NCI-H1694 treated with DMSO at 0.1 percent for 48 hours (cell line): Measurements from ENCODE around the gene INVS.

Experiments
- DNase-seq: peaks from one replicate; lab custom pipeline; 2025; lab: John Stamatoyannopoulos, UW

INVS gene

GRCh38 chr9:100281676-100282387, 182.8 kb downstream of the INVS start:
- no peak for DNase-seq

GRCh38 chr9:100282388-100282719, 183.3 kb downstream of the INVS start:
- no peak for DNase-seq

- DNase-seq, result no peak
Measured at GRCh38 chr9:100284247-100284646, 185.2 kb downstream of the INVS start.

GRCh38 chr9:100285080-100285479, 186.0 kb downstream of the INVS start:
- DNase-seq, result no peak

GRCh38 chr9:100285601-100286000, 186.6 kb downstream of the INVS start:
- DNase-seq, result no peak

GRCh38 chr9:100286257-100286656, 187.2 kb downstream of the INVS start:
- no peak for DNase-seq

GRCh38 chr9:100287186-100287585, 188.1 kb downstream of the INVS start:
- DNase-seq, result no peak

GRCh38 chr9:100290714-100291113, 191.7 kb downstream of the INVS start:
- DNase-seq, result no peak

GRCh38 chr9:100292414-100292813, 193.4 kb downstream of the INVS start:
- no peak for DNase-seq

- DNase-seq, result no peak
Measured at GRCh38 chr9:100294341-100294740, 195.3 kb downstream of the INVS start.

- DNase-seq, result no peak
Measured at GRCh38 chr9:100294806-100295205, 195.8 kb downstream of the INVS start.

- DNase-seq, result no peak
Measured at GRCh38 chr9:100295240-100295639, 196.2 kb downstream of the INVS start.

- no peak for DNase-seq
Measured at GRCh38 chr9:100296407-100296806, 197.4 kb downstream of the INVS start.

GRCh38 chr9:100298378-100298777, 199.3 kb downstream of the INVS start:
- no peak for DNase-seq

- DNase-seq, result no peak
Measured at GRCh38 chr9:100303747-100304146, 204.7 kb downstream of the INVS start.

- DNase-seq, result no peak
Measured at GRCh38 chr9:100306283-100306682, 207.2 kb downstream of the INVS start.

GRCh38 chr9:100307080-100307479, 208.0 kb downstream of the INVS start:
- DNase-seq, result no peak

GRCh38 chr9:100308965-100309564, 210.0 kb downstream of the INVS start:
- no peak for DNase-seq

- no peak for DNase-seq
Measured at GRCh38 chr9:100309992-100310391, 210.9 kb downstream of the INVS start.

- no peak for DNase-seq
Measured at GRCh38 chr9:100315561-100315960, 216.5 kb downstream of the INVS start.

GRCh38 chr9:100317706-100318105, 218.7 kb downstream of the INVS start:
- DNase-seq, result no peak

GRCh38 chr9:100322954-100323536, 224.0 kb downstream of the INVS start:
- peak; percentile 33 for DNase-seq

GRCh38 chr9:100324594-100325200, 225.7 kb downstream of the INVS start:
- peak; percentile 33 for DNase-seq
